ENCODE measurements around the gene RBM20. TPM values are rescaled to one million over a fixed set of nuclear protein-coding genes. Genes with fewer than 3 reads are reported as not detected.

RBM20 gene
- total and polyA plus RNA-seq, 2 experiments from 2014 or later: 0.05 to 0.17 TPM

DNA sequence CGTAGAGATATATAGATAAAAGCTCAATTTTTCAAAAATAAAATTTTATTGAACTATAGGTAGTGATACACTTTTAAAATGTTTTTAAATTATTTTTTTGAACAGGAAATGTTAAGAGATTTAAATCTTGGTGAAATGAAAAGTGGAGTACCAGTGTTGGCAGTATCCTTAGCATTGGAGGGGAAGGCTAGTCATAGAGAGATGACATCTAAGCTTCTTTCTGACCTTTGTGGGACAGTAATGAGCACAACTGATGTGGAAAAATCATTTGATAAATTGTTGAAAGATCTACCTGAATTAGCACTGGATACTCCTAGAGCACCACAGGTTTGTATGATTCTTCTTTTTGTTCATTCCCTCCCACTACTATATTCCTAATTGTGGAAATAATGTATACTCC, 243.4 kb downstream of the RBM20 start:
- no peaks in the 10 kb centered on the region for H3K36me3 ChIP-seq (ENCODE audit: insufficient read depth)
- no peaks in the 10 kb centered on the region for H3K27me3 ChIP-seq (ENCODE audit: insufficient read depth)
- H3K27ac ChIP-seq (ENCODE audit: low read depth): no peak overlapping the region
- H3K27ac Mint-ChIP-seq: no peak overlapping the region
- ATAC-seq (no peak), DNase-seq (ENCODE audit: low spot score) (no peak)
- no peak for TF ChIP-seq REST (IDR thresholded peaks at IDR 0.05; ENCODE audit: unreplicated experiment)
- no peak for TF ChIP-seq ETS1 (IDR thresholded peaks at IDR 0.05)
- no peak for TF ChIP-seq NANOG (IDR thresholded peaks at IDR 0.05; ENCODE audit: borderline replicate concordance)
- TF ChIP-seq ZNF114 (CRISPR knock-in tag; IDR thresholded peaks at IDR 0.05): no peak
- no peak for TF ChIP-seq EZH2phosphoT487 (IDR thresholded peaks at IDR 0.05; ENCODE audit: unreplicated experiment)
- no peak for TF ChIP-seq STAT1 (IDR thresholded peaks at IDR 0.05; ENCODE audit: unreplicated experiment)
- no peak for TF ChIP-seq CREB1 (CRISPR knock-in tag; IDR thresholded peaks at IDR 0.05; ENCODE audit: low read depth)
- no peak for TF ChIP-seq ZNF331 (CRISPR knock-in tag; IDR thresholded peaks at IDR 0.05; ENCODE audit: low read depth)
- TF ChIP-seq JUNB (IDR thresholded peaks at IDR 0.05; ENCODE audit: unreplicated experiment): no peak
- TF ChIP-seq, protein P1, sequence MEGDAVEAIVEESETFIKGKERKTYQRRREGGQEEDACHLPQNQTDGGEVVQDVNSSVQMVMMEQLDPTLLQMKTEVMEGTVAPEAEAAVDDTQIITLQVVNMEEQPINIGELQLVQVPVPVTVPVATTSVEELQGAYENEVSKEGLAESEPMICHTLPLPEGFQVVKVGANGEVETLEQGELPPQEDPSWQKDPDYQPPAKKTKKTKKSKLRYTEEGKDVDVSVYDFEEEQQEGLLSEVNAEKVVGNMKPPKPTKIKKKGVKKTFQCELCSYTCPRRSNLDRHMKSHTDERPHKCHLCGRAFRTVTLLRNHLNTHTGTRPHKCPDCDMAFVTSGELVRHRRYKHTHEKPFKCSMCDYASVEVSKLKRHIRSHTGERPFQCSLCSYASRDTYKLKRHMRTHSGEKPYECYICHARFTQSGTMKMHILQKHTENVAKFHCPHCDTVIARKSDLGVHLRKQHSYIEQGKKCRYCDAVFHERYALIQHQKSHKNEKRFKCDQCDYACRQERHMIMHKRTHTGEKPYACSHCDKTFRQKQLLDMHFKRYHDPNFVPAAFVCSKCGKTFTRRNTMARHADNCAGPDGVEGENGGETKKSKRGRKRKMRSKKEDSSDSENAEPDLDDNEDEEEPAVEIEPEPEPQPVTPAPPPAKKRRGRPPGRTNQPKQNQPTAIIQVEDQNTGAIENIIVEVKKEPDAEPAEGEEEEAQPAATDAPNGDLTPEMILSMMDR (conservative IDR thresholded peaks at IDR 0.05; ENCODE audit: low read depth in 2 of 2): no peak
- TF ChIP-seq EZH2 (IDR thresholded peaks at IDR 0.05; ENCODE audit: low read depth, unreplicated experiment): no peak
- no peak for TF ChIP-seq POLR2AphosphoS5 (IDR thresholded peaks at IDR 0.05; ENCODE audit: low read depth)
- no peak for TF ChIP-seq ZNF462 (CRISPR knock-in tag; IDR thresholded peaks at IDR 0.05)
- no peak overlapping the region for H2AFZ ChIP-seq
- H3K79me2 ChIP-seq (replicated peaks; ENCODE audit: insufficient read depth): no peaks in the 10 kb centered on the region
- no peaks in the 10 kb centered on the region for H3K9me2 ChIP-seq (ENCODE audit: insufficient read depth)
- H3K9me3 Mint-ChIP-seq: no peaks in the 10 kb centered on the region
- H4K20me1 ChIP-seq (replicated peaks; ENCODE audit: insufficient read depth): no peaks in the 10 kb centered on the region
- no peaks in the 10 kb centered on the region for H3F3A ChIP-seq (replicated peaks; ENCODE audit: low read depth)
- no peak overlapping the region for H3K4me2 ChIP-seq
- peaks cover 2% of the 10 kb centered on the region for H3K27me3 Mint-ChIP-seq (ENCODE audit: insufficient read depth, low read depth, poor library complexity)
- H3K36me3 Mint-ChIP-seq (ENCODE audit: low read depth): no peaks in the 10 kb centered on the region
- H3K4me1 Mint-ChIP-seq: no peaks in the 10 kb centered on the region
- H3K4me1 ChIP-seq (ENCODE audit: insufficient read depth): no peaks in the 10 kb centered on the region
- no peak overlapping the region for H3K4me3 ChIP-seq
- no peak overlapping the region for H3K4me3 Mint-ChIP-seq

Measured in GM23338 (cell line).